ENCODE results near the gene PTDSS2. TPM values are rescaled to one million over a fixed set of nuclear protein-coding genes. Genes with fewer than 3 reads are reported as not detected.

The PTDSS2 gene
- total and polyA plus RNA-seq, 2 experiments from 2014 or later: 22.7 to 145 TPM

DNA sequence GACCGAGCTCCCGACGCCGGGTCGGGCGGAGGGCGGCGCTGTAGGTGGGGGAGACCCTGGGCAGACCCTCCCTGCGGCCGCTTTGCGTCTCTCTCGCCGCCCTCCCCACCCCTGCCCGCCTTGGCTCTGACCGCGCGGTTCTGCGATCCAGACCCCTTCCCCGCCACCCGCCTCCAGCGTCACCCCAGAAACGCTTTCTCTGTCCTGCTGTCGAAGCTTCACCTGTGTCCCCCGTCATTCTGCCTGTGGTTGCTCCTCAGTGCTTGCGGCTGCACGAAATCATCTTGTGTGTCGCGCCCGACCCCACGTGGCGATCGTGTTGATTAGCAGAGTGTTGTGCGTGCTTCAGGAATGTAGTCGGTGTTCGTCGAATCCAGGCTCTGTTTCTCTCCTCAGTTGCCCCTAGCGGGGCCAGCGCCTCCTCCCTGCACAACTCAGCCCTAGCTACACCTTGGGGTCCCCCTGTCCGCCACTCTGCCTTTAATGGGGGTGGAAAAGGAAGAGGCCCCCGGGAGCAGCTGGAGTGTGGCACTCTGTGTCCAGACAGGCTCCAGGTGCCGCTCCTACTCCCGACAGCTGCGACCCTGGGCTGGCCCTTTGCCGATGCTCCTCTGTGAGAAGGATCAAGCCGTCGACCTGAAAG is 851 bp downstream of the PTDSS2 start:
- peak; percentile 7 for ATAC-seq
- peaks cover 15% of the 10 kb centered on the region for H4K20me1 ChIP-seq (replicated peaks; ENCODE audit: insufficient read depth)
- peaks cover 22% of the 10 kb centered on the region for H3K4me1 Mint-ChIP-seq
- peaks cover 56% of the 10 kb centered on the region for H3K79me2 ChIP-seq (replicated peaks; ENCODE audit: insufficient read depth)
- no peaks in the 10 kb centered on the region for H3K9me2 ChIP-seq (ENCODE audit: insufficient read depth)
- H3K27ac Mint-ChIP-seq: peak overlapping the region; percentile 85
- no peak overlapping the region for H3K27ac ChIP-seq (ENCODE audit: low read depth)
- peak overlapping the region; percentile 94 for H3K4me2 ChIP-seq
- peaks cover 24% of the 10 kb centered on the region for H3F3A ChIP-seq (replicated peaks; ENCODE audit: low read depth)
- peak overlapping the region; percentile 96 for H3K4me3 Mint-ChIP-seq
- H3K9me3 Mint-ChIP-seq: no peaks in the 10 kb centered on the region; the same call in 2 of the 3 replicates
- peaks cover 30% of the 10 kb centered on the region for H3K4me1 ChIP-seq (ENCODE audit: insufficient read depth)
- no peaks in the 10 kb centered on the region for H3K27me3 ChIP-seq (ENCODE audit: insufficient read depth)
- no peaks in the 10 kb centered on the region; the same call in 1 of the 2 replicates for H3K36me3 ChIP-seq (ENCODE audit: insufficient read depth)
- H3K36me3 Mint-ChIP-seq (ENCODE audit: low read depth): peaks cover 34% of the 10 kb centered on the region
- no peak overlapping the region for H2AFZ ChIP-seq
- TF ChIP-seq, protein P1, sequence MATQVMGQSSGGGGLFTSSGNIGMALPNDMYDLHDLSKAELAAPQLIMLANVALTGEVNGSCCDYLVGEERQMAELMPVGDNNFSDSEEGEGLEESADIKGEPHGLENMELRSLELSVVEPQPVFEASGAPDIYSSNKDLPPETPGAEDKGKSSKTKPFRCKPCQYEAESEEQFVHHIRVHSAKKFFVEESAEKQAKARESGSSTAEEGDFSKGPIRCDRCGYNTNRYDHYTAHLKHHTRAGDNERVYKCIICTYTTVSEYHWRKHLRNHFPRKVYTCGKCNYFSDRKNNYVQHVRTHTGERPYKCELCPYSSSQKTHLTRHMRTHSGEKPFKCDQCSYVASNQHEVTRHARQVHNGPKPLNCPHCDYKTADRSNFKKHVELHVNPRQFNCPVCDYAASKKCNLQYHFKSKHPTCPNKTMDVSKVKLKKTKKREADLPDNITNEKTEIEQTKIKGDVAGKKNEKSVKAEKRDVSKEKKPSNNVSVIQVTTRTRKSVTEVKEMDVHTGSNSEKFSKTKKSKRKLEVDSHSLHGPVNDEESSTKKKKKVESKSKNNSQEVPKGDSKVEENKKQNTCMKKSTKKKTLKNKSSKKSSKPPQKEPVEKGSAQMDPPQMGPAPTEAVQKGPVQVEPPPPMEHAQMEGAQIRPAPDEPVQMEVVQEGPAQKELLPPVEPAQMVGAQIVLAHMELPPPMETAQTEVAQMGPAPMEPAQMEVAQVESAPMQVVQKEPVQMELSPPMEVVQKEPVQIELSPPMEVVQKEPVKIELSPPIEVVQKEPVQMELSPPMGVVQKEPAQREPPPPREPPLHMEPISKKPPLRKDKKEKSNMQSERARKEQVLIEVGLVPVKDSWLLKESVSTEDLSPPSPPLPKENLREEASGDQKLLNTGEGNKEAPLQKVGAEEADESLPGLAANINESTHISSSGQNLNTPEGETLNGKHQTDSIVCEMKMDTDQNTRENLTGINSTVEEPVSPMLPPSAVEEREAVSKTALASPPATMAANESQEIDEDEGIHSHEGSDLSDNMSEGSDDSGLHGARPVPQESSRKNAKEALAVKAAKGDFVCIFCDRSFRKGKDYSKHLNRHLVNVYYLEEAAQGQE (IDR thresholded peaks at IDR 0.05; ENCODE audit: unreplicated experiment): no peak
- TF ChIP-seq, protein P2, sequence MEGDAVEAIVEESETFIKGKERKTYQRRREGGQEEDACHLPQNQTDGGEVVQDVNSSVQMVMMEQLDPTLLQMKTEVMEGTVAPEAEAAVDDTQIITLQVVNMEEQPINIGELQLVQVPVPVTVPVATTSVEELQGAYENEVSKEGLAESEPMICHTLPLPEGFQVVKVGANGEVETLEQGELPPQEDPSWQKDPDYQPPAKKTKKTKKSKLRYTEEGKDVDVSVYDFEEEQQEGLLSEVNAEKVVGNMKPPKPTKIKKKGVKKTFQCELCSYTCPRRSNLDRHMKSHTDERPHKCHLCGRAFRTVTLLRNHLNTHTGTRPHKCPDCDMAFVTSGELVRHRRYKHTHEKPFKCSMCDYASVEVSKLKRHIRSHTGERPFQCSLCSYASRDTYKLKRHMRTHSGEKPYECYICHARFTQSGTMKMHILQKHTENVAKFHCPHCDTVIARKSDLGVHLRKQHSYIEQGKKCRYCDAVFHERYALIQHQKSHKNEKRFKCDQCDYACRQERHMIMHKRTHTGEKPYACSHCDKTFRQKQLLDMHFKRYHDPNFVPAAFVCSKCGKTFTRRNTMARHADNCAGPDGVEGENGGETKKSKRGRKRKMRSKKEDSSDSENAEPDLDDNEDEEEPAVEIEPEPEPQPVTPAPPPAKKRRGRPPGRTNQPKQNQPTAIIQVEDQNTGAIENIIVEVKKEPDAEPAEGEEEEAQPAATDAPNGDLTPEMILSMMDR (conservative IDR thresholded peaks at IDR 0.05; ENCODE audit: low read depth in 2 of 2): peak in 1 of 2 experiments; percentile 49; a peak in 2 of 4 replicates
- peak; percentile 79 for DNase-seq (ENCODE audit: low spot score)
- H3K27me3 Mint-ChIP-seq (ENCODE audit: insufficient read depth, low read depth, poor library complexity): peaks cover 20% of the 10 kb centered on the region
- H3K4me3 ChIP-seq: peak overlapping the region; percentile 90

DNA sequence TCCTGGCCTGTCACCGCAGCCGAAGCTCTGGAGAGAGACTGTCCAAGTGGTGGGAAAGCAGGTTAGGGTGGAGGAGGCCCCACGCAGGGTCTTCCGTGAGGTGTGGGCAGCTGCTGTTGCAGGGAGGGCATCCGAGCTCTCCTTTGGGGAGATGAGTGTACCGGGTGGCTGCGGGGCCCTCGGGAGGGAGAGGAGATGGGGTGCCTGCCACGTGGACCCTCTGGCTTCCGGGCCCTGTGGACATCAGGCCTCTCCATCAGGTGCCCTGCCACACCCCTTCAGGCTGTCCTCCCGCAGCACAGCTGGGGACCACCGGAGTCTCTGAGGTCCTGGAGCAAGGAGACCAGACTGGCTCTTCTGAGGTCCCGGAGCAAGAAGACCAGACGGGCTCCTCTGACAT is 1.7 kb downstream of the PTDSS2 start:
- Histone ChIP-seq H3K79me2 (replicated peaks; ENCODE audit: insufficient read depth) (peaks cover 64% of the 10 kb centered on the region), H3K27me3 (ENCODE audit: insufficient read depth) (no peaks in the 10 kb centered on the region), H3K27ac (ENCODE audit: low read depth) (no peak overlapping the region), H2AFZ (no peak overlapping the region), H3F3A (replicated peaks; ENCODE audit: low read depth) (peaks cover 19% of the 10 kb centered on the region), H3K4me2 (peak overlapping the region; percentile 94; the same call in 1 of the 2 replicates), H4K20me1 (replicated peaks; ENCODE audit: insufficient read depth) (peaks cover 17% of the 10 kb centered on the region), H3K9me2 (ENCODE audit: insufficient read depth) (no peaks in the 10 kb centered on the region), H3K4me1 (ENCODE audit: insufficient read depth) (peaks cover 35% of the 10 kb centered on the region), H3K36me3 (ENCODE audit: insufficient read depth) (no peaks in the 10 kb centered on the region; the same call in 1 of the 2 replicates), H3K4me3 (peak overlapping the region; percentile 90; the same call in 1 of the 2 replicates)
- H3K4me1 Mint-ChIP-seq: peaks cover 30% of the 10 kb centered on the region
- ATAC-seq: no peak
- no peaks in the 10 kb centered on the region; the same call in 2 of the 3 replicates for H3K9me3 Mint-ChIP-seq
- H3K4me3 Mint-ChIP-seq: peak overlapping the region; percentile 96
- no peak overlapping the region for H3K27ac Mint-ChIP-seq
- peaks cover 34% of the 10 kb centered on the region for H3K36me3 Mint-ChIP-seq (ENCODE audit: low read depth)
- H3K27me3 Mint-ChIP-seq (ENCODE audit: insufficient read depth, low read depth, poor library complexity): peaks cover 17% of the 10 kb centered on the region
- DNase-seq (ENCODE audit: low spot score): no peak
- no peak for TF ChIP-seq STAT1 (IDR thresholded peaks at IDR 0.05; ENCODE audit: unreplicated experiment)
- TF ChIP-seq, protein P2 (conservative IDR thresholded peaks at IDR 0.05; ENCODE audit: low read depth in 2 of 2): no peak
- TF ChIP-seq, protein P3, sequence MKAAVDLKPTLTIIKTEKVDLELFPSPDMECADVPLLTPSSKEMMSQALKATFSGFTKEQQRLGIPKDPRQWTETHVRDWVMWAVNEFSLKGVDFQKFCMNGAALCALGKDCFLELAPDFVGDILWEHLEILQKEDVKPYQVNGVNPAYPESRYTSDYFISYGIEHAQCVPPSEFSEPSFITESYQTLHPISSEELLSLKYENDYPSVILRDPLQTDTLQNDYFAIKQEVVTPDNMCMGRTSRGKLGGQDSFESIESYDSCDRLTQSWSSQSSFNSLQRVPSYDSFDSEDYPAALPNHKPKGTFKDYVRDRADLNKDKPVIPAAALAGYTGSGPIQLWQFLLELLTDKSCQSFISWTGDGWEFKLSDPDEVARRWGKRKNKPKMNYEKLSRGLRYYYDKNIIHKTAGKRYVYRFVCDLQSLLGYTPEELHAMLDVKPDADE (IDR thresholded peaks at IDR 0.05): no peak
- TF ChIP-seq CREB1 (CRISPR knock-in tag; IDR thresholded peaks at IDR 0.05; ENCODE audit: low read depth): no peak

Measured in GM23338 (cell line).